Ishikawa (cell line): ENCODE data around the gene TM9SF1.

ENCODE experiments used
- CEBPB ChIP-seq: IDR thresholded peaks from 2 replicates; pipeline ENCODE4 v1.6.1; 2012
- CREB1 ChIP-seq: IDR thresholded peaks from 2 replicates; pipeline ENCODE4 v1.6.1; 2012; ENCODE audit warnings: low read depth
- EGR1 ChIP-seq: IDR thresholded peaks from 2 replicates; pipeline ENCODE4 v1.6.1; 2012
- EP300 ChIP-seq: IDR thresholded peaks from 2 replicates; pipeline ENCODE4 v1.6.1; 2012; ENCODE audit warnings: borderline replicate concordance
- FOXM1 ChIP-seq: IDR thresholded peaks from 2 replicates; pipeline ENCODE4 v1.6.1; 2012; ENCODE audit warnings: low read depth, borderline replicate concordance
- MAX ChIP-seq: IDR thresholded peaks from 2 replicates; pipeline ENCODE4 v1.6.1; 2012
- NFIC ChIP-seq: IDR thresholded peaks from 2 replicates; pipeline ENCODE4 v1.6.1; 2012
- RAD21 ChIP-seq: IDR thresholded peaks from 2 replicates; pipeline ENCODE4 v1.6.1; 2012; ENCODE audit warnings: low read depth
- REST ChIP-seq: IDR thresholded peaks from 2 replicates; pipeline ENCODE4 v1.6.1; 2012; ENCODE audit warnings: low read depth, mild to moderate bottlenecking
- TAF1 ChIP-seq: IDR thresholded peaks from 2 replicates; pipeline ENCODE4 v1.6.1; 2012; ENCODE audit warnings: low read depth, mild to moderate bottlenecking
- TCF12 ChIP-seq: IDR thresholded peaks from 2 replicates; pipeline ENCODE4 v1.6.1; 2012; ENCODE audit warnings: low read depth
- TEAD4 ChIP-seq: IDR thresholded peaks from 2 replicates; pipeline ENCODE4 v1.6.1; 2012
- USF1 ChIP-seq: IDR thresholded peaks from 2 replicates; pipeline ENCODE4 v1.6.1; 2012
- YY1 ChIP-seq: IDR thresholded peaks from 2 replicates; pipeline ENCODE4 v1.6.1; 2012; ENCODE audit warnings: low read depth
- ZBTB7A ChIP-seq: IDR thresholded peaks from 2 replicates; pipeline ENCODE4 v1.6.1; 2012; ENCODE audit warnings: low read depth

The TM9SF1 gene

GRCh38 chr14:24160499-24160849 is 34.8 kb downstream of the TM9SF1 start:
- TF ChIP-seq TEAD4 (no peak), YY1 (no peak), ZBTB7A (no peak), CREB1 (no peak), USF1 (no peak), FOXM1 (no peak), EP300 (no peak), RAD21 (no peak), NFIC (no peak), MAX (no peak)

- TF ChIP-seq TAF1 (no peak), EP300 (no peak), TEAD4 (no peak), ZBTB7A (no peak), TCF12 (no peak), USF1 (no peak), YY1 (no peak), EGR1 (no peak), MAX (no peak), REST (no peak), NFIC (no peak), CEBPB (no peak), RAD21 (no peak), FOXM1 (no peak), CREB1 (no peak)
Observed at GRCh38 chr14:24159777-24160498, 35.3 kb downstream of the TM9SF1 start.

- no peak for TF ChIP-seq FOXM1
- TF ChIP-seq ZBTB7A: no peak
- TF ChIP-seq YY1: no peak
- TF ChIP-seq RAD21: no peak
- no peak for TF ChIP-seq REST
- TF ChIP-seq TAF1: no peak
- no peak for TF ChIP-seq USF1
- no peak for TF ChIP-seq CEBPB
- no peak for TF ChIP-seq TEAD4
- no peak for TF ChIP-seq MAX
- no peak for TF ChIP-seq EGR1
- TF ChIP-seq EP300: no peak
- TF ChIP-seq NFIC: no peak
- no peak for TF ChIP-seq TCF12
- no peak for TF ChIP-seq CREB1
Observed at GRCh38 chr14:24157331-24157730, 37.9 kb downstream of the TM9SF1 start.

- TF ChIP-seq MAX (no peak), TCF12 (no peak), ZBTB7A (no peak), REST (no peak), NFIC (no peak), USF1 (no peak), CEBPB (no peak), EP300 (no peak), EGR1 (no peak), FOXM1 (no peak), YY1 (no peak), TAF1 (no peak), RAD21 (no peak), CREB1 (no peak), TEAD4 (no peak)
Observed at GRCh38 chr14:24156840-24157239, 38.4 kb downstream of the TM9SF1 start.
